HL-60 (cell line): ENCODE measurements around the gene PRKAR1B.

Source experiments
- DNase-seq, 2 experiments: peaks; one replicate each; pipeline ENCODE4 v3.0.0-alpha.2; 2010 to 2020; ENCODE audit warnings: low read depth in 1 of 2, low spot score in 1 of 2
- H3K27ac ChIP-seq: fragments of 250-450 bp; sonication (Bioruptor Pico); replicated peaks from 2 replicates; pipeline ENCODE4 v1.5.1; 2020; ENCODE audit warnings: mild to moderate bottlenecking, moderate library complexity
- H3K27me3 ChIP-seq: fragments of 250-450 bp; sonication (Bioruptor Pico); 2 replicates; pipeline ENCODE4 v1.5.1; 2021; ENCODE audit warnings: mild to moderate bottlenecking, moderate library complexity; ENCODE audit not compliant: insufficient read depth, poor library complexity, severe bottlenecking
- H3K4me3 ChIP-seq: replicated peaks from 2 replicates; pipeline ENCODE4 v1.5.1; 2011; ENCODE audit warnings: mild to moderate bottlenecking, control low read depth, low read length; ENCODE audit not compliant: insufficient read depth
- GABPA ChIP-seq: IDR thresholded peaks from 2 replicates; pipeline ENCODE4 v1.6.1; 2012; ENCODE audit warnings: low read depth
- POLR2AphosphoS5 ChIP-seq: IDR thresholded peaks from 2 replicates; pipeline ENCODE4 v1.6.1; 2012; ENCODE audit warnings: low read depth
- SPI1 ChIP-seq: IDR thresholded peaks from 2 replicates; pipeline ENCODE4 v1.6.1; 2012; ENCODE audit warnings: low read depth, mild to moderate bottlenecking, borderline replicate concordance
- TF ChIP-seq, protein P1 (sequence below): IDR thresholded peaks from one replicate; pipeline ENCODE4 v1.5.1; 2011; ENCODE audit warnings: low read length, control low read depth, inconsistent platforms; ENCODE audit not compliant: insufficient read depth
- TF ChIP-seq, protein P2 (sequence below): IDR thresholded peaks from 2 replicates; pipeline ENCODE4 v1.6.1; 2012; ENCODE audit warnings: low read depth; ENCODE audit not compliant: insufficient replicate concordance

PRKAR1B gene

DNA sequence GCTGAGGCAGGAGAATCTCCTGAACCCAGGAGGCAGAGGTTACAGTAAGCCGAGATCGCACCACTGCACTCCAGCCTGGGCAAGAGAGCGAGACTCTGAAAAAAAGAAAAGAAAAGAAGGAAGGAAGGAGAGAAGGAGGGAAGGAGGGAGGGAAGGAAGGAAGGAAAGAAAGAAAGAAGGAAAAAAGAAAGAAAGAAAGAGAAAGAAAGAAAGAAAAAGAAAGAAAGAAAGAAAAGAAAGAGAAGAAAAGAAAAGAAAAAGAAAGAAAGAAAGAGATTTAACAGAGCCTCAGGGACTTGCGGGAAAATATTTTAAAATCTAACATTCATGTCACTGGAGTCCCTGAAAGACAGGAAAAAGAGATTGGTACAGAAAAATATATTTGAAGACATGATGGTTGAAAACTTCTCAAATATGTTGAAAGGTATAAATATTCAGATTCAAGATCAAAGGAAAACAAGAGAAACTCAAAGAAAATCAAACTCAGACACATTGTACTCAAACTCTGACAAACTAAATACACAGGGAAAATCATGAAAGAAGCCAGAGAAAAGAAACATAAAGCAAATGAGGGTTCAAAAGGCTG, 25.9 kb downstream of the PRKAR1B start:
- Histone ChIP-seq H3K4me3 (no peak overlapping the region), H3K27ac (no peak overlapping the region), H3K27me3 (no peaks in the 10 kb centered on the region)
- TF ChIP-seq POLR2AphosphoS5: no peak
- TF ChIP-seq, protein P1, sequence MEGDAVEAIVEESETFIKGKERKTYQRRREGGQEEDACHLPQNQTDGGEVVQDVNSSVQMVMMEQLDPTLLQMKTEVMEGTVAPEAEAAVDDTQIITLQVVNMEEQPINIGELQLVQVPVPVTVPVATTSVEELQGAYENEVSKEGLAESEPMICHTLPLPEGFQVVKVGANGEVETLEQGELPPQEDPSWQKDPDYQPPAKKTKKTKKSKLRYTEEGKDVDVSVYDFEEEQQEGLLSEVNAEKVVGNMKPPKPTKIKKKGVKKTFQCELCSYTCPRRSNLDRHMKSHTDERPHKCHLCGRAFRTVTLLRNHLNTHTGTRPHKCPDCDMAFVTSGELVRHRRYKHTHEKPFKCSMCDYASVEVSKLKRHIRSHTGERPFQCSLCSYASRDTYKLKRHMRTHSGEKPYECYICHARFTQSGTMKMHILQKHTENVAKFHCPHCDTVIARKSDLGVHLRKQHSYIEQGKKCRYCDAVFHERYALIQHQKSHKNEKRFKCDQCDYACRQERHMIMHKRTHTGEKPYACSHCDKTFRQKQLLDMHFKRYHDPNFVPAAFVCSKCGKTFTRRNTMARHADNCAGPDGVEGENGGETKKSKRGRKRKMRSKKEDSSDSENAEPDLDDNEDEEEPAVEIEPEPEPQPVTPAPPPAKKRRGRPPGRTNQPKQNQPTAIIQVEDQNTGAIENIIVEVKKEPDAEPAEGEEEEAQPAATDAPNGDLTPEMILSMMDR: no peak
- no peak for TF ChIP-seq GABPA
- TF ChIP-seq SPI1: no peak
- TF ChIP-seq, protein P2, sequence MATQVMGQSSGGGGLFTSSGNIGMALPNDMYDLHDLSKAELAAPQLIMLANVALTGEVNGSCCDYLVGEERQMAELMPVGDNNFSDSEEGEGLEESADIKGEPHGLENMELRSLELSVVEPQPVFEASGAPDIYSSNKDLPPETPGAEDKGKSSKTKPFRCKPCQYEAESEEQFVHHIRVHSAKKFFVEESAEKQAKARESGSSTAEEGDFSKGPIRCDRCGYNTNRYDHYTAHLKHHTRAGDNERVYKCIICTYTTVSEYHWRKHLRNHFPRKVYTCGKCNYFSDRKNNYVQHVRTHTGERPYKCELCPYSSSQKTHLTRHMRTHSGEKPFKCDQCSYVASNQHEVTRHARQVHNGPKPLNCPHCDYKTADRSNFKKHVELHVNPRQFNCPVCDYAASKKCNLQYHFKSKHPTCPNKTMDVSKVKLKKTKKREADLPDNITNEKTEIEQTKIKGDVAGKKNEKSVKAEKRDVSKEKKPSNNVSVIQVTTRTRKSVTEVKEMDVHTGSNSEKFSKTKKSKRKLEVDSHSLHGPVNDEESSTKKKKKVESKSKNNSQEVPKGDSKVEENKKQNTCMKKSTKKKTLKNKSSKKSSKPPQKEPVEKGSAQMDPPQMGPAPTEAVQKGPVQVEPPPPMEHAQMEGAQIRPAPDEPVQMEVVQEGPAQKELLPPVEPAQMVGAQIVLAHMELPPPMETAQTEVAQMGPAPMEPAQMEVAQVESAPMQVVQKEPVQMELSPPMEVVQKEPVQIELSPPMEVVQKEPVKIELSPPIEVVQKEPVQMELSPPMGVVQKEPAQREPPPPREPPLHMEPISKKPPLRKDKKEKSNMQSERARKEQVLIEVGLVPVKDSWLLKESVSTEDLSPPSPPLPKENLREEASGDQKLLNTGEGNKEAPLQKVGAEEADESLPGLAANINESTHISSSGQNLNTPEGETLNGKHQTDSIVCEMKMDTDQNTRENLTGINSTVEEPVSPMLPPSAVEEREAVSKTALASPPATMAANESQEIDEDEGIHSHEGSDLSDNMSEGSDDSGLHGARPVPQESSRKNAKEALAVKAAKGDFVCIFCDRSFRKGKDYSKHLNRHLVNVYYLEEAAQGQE: no peak
- no peak for DNase-seq

- Histone ChIP-seq H3K4me3 (no peak overlapping the region), H3K27me3 (no peaks in the 10 kb centered on the region), H3K27ac (no peak overlapping the region)
- no peak for TF ChIP-seq GABPA
- TF ChIP-seq, protein P2: no peak
- no peak for TF ChIP-seq POLR2AphosphoS5
- TF ChIP-seq, protein P1: no peak
- no peak for TF ChIP-seq SPI1
- DNase-seq: no peak
These were observed 27.5 kb downstream of the PRKAR1B start for GRCh38 chr7:699476-700170.

DNA sequence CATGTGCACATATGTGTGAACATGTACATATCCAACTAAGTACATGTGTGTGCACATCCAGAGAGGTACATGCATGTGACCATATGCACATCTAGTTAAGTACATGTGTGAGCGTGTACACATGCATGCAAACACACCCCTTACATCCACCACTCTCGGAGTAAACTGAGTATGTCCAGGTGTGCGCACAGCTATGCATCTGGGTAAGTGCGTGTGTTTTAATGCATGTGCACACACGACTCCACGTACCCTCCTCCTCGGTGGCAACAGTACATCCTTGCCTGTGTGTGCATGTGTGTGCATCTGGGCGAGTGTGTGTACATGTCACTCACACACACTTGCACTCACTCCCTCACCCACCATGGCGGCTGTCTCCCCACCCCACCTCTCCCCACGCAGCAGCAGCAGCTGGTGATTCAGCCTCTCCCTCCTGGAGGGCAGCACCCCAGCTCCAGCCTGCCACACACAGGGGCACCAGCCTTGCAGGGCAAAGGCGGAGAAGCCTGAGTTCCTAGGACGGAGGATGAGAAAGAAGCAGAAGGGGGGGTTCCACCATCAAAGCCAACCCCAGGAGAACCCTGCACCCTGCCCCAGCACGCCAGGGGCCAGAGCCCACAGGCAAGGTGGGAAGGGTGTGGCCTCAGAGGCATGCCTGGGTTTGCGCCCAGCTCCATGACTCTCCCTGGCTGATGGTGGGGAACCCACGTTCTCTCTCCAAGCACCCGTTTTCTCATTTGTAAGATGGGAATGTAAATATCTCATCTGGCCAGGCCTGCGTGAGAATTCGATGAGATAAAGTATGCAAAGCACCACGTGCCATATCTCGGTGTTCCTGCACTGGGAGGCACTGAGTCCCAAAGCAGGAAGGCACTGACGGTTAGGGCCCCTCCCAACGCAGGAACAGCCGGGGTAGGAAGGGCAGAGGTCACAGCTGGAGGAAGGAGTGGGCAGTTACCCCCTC, 28.3 kb downstream of the PRKAR1B start:
- Histone ChIP-seq H3K27me3 (no peaks in the 10 kb centered on the region), H3K4me3 (no peak overlapping the region), H3K27ac (no peak overlapping the region)
- no peak for DNase-seq
- no peak for TF ChIP-seq GABPA
- TF ChIP-seq, protein P1: no peak
- TF ChIP-seq POLR2AphosphoS5: no peak
- TF ChIP-seq SPI1: no peak
- TF ChIP-seq, protein P2: no peak
